ENCODE data around the gene RAB30.
"Not testable (repeated sequence)": the region's sequence is repeated elsewhere in the genome, so short reads cannot be mapped to it uniquely, and the experiment has no call there.

RAB30 gene

DNA sequence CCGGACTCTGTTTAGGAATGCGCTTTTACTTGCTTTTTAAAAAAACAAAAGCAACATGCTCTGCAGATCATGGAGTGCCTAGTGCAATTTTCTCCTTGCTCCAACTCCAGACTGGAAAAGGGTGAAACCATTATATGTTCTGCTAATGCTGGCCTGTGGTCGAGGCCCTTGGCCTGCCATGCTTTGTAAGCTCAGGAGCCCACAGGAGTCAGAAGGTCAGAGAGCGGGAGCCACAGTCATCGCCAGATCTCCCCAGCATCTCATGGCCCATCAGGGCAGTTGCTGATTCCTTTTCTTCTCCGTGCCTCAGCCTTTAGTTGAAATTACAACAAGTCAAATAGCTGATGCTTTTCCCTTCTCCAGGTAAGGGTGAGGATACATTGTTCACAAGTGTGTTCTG lies 89.8 kb downstream of the RAB30 start:
- no peak for DNase-seq (ENCODE audit: low read depth)

DNA sequence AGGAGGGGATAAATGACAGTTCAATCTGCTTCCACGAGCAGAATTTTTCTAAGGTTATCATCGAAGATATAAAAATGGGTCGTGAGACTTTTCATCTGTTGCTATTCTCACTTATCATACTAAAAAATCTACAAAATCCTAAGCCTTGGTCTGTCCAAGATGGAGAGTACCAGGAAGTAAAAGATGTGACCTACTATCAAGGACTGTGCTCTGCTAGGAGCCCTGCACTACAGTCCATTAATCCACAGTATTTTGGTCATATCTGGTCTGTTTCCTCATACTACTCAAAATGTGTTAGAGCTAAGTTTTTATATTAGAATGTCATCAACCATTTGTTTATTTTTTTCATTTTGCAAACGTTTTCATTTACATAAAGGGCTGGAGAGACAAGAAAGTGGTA lies 90.8 kb downstream of the RAB30 start:
- DNase-seq (ENCODE audit: low read depth): no peak

DNA sequence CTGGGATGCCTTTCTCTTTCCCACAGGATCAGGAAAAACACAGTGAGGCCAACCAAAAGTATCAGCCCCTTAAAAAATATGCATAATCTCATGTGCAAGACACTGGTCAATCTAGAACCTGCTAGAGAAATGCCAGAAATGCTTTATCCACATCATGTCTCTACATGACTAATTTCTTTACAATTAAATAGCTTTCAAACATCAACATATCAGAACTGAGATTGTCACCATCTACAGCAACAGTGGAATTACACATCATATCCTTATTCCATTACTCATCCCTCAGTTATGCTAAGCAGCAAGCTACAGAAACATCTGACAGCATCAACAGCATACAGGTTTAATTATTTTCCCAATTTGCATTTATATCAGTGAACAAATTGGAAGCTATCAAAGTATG lies 91.4 kb downstream of the RAB30 start:
- DNase-seq (ENCODE audit: low read depth): no peak

DNA sequence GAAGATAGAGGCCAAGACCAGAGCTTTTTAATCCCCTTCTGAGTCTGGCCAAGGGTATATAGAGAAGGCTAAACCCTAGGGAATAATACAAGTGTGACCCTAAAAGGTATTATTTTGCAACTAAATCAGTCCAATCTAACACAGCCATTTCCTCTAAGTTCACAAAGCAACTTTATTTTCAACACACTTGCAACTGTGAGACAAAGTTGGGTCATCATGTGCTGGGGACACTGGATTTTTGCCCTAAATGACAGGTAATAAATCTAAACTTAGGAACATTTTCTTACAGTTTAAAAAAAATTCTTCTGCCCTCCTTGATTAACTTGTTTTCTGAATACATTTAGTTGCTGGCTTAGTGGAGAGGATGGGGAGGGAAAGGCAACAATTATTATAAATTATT lies 91.9 kb downstream of the RAB30 start:
- no peak for DNase-seq (ENCODE audit: low read depth)

DNA sequence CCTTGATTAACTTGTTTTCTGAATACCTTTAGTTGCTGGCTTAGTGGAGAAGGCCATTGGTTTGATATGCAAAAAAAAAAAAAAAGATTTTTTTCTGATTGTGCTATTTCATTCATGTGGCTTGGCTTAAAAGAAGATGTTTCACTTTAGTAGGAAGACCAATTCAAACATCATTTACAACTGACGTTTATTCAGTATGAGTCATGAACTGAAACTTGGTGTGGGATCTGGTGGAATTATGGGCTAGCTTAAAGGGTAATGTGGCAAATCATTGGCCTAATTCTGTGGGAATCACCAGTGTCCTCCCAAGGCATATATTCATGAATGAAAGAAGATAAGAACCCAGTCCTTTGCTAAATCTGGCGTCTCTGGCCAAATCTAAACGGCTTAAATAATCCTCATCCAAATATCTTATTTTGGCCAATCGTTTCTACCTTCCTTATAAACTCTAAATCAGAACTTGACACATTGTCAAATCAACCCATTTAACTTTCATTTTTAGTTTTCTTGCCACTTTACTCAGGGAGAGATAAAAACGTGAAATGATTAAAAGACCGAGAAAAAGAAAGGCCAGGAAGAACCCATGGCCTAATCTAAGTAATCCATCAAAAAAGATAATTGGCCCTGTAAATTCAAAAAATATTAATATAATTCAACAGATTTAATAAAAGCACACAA lies 93.1 kb downstream of the RAB30 start:
- no peak for DNase-seq (ENCODE audit: low read depth)

DNA sequence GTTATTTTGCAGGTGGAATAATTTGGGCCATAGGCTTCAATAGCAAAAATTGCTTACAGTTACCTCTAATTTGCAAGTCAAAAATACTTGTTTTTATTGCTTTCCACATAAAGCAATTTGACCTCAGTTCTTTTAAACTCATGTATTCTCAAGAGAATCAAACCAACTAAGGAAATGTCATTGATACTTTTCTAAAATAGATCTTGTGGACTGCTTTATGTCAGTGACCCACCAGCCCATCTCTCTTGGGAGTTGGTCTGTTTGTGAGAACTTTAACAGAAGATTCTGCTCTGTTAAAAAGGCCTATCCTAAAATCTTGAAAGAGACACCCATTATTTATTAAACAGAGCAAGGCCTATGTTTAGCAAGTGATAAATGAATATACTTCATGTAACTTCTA lies 94.9 kb downstream of the RAB30 start:
- DNase-seq (ENCODE audit: low read depth): no peak

DNA sequence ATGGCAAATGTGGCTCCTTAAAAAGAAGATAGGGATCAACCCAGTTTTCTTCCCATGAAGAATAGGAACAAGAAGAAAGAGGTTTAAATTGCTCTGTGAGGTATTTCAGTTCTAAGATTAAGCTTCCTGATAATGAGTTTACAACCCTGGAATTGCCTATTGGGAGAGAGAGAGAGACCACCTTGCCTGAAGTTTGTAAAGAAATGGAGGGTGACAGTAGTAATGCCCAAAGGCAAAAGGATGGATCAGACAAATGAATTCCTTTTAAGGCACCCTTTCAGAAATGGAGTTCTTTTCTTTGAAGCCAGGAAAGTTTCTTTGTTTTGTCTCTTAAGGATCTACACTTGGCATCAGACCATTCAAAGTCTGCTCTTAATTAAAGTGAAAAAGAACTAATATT lies 95.8 kb downstream of the RAB30 start:
- DNase-seq (ENCODE audit: low read depth): no peak

DNA sequence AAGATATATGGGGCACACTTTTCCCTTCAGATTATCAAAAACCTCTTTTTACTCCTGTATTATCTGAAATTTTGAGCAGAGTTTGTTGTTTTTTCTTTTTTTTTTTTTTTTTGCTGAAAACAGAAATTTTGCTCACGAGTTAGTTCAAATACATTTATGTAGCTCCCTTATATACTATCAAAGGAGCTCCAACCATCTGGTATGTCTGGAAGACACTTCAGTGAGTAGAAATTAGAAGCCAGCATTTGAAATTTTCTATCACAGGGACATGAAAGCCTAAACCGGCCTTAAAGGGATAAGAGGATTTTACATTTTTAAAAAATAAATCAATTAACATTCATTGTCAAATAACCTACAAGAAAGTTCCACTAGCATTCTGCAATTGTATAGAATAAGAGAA lies 96.8 kb downstream of the RAB30 start:
- no peak for DNase-seq (ENCODE audit: low read depth)

DNA sequence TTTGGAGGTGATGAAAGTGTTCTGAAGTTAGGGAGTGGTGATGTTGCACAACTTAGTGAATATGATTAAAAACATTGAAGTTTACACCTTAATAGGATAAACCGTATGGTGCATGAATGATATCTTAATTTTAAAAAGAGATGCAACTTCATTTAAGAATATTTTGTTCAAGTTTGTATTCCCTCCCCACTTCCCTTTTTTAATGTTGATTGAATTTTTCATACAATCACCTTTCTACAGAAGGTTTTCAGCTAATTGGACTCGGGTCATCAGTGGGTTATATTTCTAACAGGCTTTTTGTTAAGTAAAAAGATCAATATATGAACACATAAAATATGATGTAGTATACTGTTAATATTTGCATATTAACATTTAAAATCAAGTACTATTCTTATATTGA lies 97.6 kb downstream of the RAB30 start:
- DNase-seq (ENCODE audit: low read depth): no peak

DNA sequence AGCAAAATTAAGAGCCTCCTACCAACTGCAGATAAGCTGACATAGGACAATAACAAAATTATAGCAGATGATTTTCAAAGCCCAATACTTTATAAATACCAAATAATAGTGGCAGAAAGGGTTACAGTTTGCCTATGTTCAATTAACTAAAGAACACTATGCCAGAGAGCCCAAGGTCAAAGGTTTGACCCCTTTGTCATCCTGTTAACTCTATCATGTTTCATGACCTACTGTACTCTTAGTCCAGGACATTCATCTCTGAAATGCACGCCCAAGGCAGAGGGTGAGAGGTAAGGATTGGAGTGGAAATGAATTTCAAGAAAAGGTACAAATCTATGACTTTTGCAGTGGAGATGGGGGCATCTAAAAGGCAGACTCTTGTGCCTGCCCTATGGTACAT lies 99.6 kb downstream of the RAB30 start:
- no peak for DNase-seq (ENCODE audit: low read depth)

DNA sequence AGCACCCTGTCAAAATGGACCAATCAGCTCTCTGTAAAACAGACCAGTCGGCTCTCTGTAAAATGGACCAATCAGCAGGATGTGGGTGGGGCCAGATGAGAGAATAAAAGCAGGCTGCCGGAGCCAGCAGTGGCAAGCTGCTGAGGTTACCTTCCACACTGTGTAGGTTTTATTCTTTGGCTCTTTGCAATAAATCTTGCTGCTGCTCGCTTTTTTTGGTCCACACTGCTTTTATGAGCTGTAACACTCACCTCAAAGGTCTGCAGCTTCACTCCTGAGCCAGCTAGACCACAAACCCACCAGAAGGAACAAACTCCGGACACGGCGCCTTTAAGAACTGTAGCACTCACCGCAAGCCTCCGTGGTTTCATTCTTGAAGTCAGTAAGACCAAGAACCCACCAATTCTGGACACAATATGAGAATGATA lies 100.2 kb downstream of the RAB30 start:
- DNase-seq (ENCODE audit: low read depth): not testable (repeated sequence)

DNA sequence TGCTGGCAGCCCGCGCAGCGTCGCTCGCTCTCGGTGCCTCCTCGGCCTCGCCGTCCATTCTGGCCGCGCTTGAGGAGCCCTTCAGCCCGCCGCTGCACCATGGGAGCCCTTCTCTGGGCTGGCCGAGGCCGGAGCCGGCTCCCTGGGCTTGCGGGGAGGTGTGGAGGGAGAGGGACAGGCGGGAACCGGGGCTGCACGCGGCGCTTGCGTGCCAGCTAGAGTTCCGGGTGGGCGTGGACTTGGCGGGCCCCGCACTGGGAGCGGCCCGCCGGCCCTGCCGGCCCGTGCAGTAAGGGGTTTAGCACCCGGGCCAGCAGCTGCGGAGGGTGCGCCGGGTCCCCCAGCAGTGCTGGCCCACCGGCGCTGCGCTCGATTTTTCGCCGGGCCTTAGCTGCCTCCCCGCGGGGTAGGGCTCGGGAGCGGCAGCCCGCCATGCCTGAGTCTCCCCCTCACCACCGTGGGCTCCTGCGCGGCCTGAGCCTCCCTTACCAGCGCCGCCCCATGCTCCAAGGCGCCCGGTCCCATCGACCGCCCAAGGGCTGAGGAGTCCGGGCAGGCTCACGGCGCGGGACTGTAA lies 101.1 kb downstream of the RAB30 start:
- DNase-seq (ENCODE audit: low read depth): not testable (repeated sequence)

DNA sequence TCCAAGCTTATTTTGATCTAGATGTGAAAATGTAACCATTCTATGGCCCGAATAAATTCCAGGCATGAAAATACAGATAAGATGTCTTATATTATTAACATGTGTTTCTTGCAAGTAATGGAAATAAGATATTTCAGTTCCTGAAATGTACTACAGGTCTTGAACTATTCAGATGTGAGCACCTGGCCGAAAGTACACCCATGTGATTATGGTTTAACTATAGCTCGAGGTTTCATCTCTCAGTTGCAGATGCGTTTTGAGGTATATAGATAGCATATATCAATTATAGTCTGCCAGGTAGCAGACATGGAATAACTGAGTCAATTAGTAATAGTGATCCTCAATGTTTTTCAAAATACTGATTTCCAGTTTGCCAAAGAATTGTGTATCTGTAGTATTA lies 101.9 kb downstream of the RAB30 start:
- no peak for DNase-seq (ENCODE audit: low read depth)

DNA sequence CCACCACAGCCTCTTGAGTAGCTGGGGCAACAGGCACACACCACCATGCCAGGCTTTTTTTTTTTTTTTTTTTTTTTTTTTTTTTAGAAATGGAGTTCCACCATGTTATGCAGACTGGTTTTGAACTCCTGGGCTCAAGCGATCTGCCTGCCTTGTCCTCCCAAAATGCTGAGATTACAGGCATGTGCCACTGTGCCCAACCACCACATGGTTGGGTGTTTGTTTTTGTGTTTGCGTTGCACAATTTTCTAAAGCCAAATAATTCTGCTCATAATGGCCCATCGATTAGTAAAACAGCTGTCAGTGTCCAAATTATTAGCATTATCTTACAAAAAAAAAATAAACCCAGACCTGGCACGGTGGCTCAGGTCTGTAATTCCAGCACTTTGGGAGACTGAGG lies 104.3 kb downstream of the RAB30 start:
- DNase-seq (ENCODE audit: low read depth): no peak

DNA sequence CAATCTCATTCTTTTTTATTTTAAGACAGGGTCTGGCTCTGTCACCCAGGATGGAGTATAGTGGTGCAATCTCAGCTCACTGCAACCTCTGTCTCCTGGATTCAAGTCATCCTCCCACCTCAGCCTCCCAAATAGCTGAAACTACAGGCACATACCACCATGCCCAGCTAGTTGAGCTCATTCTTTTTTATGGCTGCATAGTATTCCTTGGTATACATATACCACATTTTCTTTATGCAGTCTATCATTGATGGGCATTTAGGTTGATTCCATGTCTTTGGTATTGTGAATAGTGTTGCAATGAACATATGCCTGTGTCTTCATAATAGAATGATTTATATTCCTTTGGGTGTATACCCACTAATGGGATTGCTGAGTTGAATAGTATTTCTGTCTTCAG lies 109.7 kb downstream of the RAB30 start:
- not testable (repeated sequence) for DNase-seq (ENCODE audit: low read depth)

DNA sequence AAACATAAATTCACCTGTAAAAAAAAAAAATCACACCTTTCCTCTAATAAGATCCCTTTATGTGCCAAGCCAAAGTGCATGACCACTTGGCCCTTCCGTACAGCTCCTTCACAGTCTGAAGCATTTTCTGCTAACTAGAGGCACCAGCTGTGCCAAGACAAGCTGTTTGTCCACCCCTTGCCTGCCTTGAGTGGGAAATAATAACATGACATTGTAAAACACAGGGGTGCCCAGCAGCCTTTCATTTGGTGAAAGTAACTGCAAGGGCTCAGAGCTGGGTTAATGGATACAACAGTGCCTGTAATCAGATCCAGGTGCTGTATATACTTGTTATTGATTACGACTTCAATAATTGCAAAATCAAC lies 110.9 kb downstream of the RAB30 start:
- no peak for DNase-seq (ENCODE audit: low read depth)

DNA sequence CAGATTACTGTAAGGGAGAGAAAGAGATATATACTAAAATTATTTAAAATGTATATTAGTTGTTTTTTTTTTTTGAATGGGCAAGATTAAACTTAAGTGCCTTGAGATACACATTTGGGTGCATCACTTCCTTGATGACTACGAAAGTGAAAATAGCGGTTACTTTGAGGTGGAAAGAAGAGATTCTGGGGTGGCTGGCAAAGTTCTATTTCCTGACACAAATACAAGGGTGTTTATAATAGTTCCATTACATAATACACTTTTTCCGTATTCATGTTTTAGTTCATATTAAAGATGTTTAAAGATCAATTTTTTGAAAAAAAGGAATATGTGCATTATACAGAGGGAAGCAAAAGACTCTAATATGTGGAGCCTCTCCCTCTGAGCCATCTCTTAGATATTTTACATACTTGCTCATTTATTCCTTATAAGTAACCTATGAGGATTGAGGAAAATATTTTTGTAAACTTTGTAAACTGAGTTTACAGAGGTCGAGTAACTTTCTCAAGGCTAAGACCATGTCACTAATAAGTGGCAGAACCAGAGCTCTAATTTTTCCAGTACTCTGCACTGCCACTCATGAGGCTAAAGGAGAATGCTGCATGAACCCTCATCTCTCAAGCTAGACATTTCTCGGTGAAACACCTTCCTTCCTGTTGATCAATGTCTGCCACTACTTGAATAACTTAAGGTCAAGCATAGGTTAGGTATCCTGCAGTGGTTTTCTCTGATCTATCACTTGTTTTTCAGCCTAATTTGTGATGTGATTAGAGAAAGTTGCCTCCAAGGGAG lies 111.5 kb downstream of the RAB30 start:
- no peak for DNase-seq (ENCODE audit: low read depth)

DNA sequence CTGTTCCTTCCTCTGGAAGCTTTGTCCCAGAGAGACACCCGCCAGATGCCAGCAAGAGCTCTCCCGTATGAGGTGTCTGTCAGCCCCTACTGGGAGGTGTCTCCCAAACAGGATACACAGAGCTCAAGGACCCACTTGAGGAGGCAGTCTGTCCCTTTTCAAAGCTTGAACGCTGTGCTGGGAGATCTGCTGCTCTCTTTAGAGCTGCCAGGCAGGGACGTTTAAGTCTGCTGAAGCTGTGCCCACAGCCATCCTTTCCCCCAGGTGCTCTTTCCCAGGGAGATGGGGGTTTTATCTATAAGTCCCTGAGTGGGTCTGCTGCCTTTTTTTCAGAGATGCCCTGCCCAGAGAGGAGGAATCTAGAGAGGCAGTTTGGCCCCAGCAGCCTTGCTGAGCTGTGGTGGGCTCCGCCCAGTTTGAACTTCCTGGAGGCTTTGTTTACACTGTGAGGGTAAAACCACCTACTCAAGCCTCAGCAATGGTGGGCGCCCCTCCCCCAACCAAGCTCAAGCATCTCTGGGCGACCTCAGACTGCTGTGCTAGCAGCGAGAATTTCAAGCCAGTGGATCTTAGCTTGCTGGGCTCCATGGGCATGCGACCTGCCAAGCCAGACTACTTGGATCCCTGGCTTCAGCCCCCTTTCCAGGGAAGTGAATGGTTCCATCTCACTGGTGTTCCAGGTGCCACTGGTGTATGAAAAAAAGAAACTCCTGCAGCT lies 115.8 kb downstream of the RAB30 start:
- DNase-seq (ENCODE audit: low read depth): peak; percentile 45

DNA sequence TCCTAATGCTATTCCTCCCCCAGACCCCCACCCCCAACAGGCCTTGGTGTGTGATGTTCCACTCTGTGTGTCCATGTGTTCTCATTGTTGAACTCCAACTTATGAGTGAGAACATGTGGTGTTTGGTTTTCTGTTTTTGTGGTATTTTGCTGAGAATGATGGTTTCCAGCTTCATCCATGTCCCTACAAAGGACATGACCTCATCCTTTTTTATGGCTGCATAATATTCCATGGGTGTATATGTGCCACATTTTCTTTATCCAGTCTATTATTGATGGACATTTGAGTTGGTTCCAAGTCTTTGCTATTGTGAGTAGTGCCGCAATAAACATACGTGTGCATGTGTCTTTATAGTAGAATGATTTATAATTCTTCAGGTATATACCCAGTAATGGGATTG lies 121.2 kb downstream of the RAB30 start:
- not testable (repeated sequence) for DNase-seq (ENCODE audit: low read depth)

DNA sequence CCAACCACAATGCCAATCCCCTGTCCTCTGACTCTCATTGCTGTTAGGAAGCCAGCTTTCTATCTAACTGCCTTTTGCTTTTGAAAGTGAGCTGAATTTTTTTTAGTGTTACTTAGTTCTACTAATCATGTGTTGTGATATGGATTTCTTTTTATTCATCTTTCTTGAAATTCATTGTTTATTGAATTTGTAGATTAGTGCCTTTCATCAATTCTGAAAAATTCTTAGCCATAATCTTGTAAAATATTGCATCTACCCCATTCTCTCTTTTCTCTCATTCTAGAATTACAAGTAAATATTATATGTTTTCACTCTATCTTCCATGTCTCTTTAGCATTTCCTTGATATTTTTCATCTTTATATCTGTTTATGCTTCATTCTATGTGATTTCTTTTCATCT lies 122.3 kb downstream of the RAB30 start:
- DNase-seq (ENCODE audit: low read depth): no peak

DNA sequence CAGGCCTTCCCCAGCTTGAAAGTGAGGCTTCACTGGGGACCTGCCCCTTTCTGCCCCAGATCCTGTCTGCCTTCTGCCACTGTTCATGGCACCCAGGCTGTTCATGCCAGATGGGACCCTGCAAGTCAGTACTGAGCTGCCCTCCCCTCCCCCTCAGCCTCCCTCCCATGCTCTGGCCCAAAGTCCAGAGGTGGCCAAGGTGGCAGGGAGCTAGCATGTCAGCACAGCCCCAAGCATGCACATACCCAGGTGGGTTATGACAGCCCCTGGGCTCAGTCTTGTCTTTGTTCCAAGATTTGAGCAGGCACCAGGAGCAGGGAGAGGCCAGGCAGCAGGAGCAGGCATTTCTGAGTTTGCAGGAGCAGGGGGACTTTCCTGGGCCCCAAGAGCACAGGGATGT lies 126.0 kb downstream of the RAB30 start:
- no peak for DNase-seq (ENCODE audit: low read depth)

DNA sequence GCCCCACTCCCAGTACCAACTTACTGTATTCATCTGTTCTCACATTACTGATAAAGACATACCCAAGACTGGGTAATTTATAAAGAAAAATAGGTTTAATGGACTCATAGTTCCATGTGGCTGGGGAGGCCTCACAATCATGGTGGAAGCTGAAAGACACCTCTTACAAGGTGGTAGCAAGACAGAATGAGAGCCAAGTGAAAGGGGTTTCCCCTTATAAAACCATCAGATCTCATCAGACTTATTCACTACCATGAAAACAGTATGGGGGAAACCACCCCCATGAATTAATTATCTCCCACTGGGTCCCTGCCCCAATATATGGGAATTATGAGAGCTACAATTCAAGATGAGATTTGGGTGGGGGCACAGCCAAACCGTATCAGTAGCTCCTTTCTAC lies 126.7 kb downstream of the RAB30 start:
- not testable (repeated sequence) for DNase-seq (ENCODE audit: low read depth)

DNA sequence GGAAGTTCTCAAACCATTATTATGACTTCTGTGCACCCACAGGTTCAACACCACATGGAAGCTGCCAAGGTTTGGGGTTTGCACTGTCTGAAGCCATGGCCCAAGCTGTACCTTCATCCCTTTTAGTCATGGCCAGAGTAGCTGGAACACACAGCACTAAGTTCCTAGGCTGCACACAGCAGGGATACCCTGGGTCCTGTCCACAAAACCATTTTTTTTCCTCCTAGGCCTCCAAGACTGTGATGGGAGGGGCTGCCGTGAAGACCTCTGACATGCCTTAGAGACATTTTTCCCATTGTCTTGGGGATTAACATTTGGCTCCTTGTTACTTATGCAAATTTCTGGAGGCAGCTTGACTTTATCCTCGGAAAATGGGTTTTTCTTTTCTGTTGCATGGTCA lies 127.5 kb downstream of the RAB30 start:
- DNase-seq (ENCODE audit: low read depth): no peak

Measured in T-helper 22 cell (primary cell).